Neuronal stem cell (in vitro differentiated cells): ENCODE results near the gene ALDH1L1.

Experiments used
- DNase-seq: peaks from one replicate; pipeline ENCODE4 v3.0.0-alpha.2; 2013; ENCODE audit warnings: low spot score
- H2AFZ ChIP-seq: one replicate; pipeline ENCODE4 v1.6.1; 2013; ENCODE audit warnings: mild to moderate bottlenecking, low read length, inconsistent platforms
- H2AK5ac ChIP-seq: 2 replicates; pipeline ENCODE4 v1.6.1; 2013; ENCODE audit warnings: low read depth, mild to moderate bottlenecking, inconsistent platforms, low read length, moderate library complexity, mixed read lengths
- H2BK120ac ChIP-seq: 2 replicates; pipeline ENCODE4 v1.6.1; 2013; ENCODE audit warnings: low read depth, mild to moderate bottlenecking, inconsistent platforms, low read length, moderate library complexity, mixed read lengths
- H2BK12ac ChIP-seq: one replicate; pipeline ENCODE4 v1.6.1; 2013; ENCODE audit warnings: low read length, inconsistent platforms
- H2BK15ac ChIP-seq: 2 replicates; pipeline ENCODE4 v1.6.1; 2013; ENCODE audit warnings: mild to moderate bottlenecking, low read length, inconsistent platforms, mixed read lengths
- H2BK5ac ChIP-seq: one replicate; pipeline ENCODE4 v1.6.1; 2013; ENCODE audit warnings: inconsistent platforms, mild to moderate bottlenecking, low read length, moderate library complexity
- H3K14ac ChIP-seq: one replicate; pipeline ENCODE4 v1.6.1; 2013; ENCODE audit warnings: low read length, inconsistent platforms
- H3K18ac ChIP-seq: 2 replicates; pipeline ENCODE4 v1.6.1; 2013; ENCODE audit warnings: low read length, inconsistent platforms
- H3K23ac ChIP-seq: 2 replicates; pipeline ENCODE4 v1.6.1; 2013; ENCODE audit warnings: low read depth, mild to moderate bottlenecking, mixed read lengths, low read length, inconsistent platforms; ENCODE audit not compliant: poor library complexity
- H3K27ac ChIP-seq: replicated peaks from 3 replicates; pipeline ENCODE4 v1.5.1; 2013; ENCODE audit warnings: low read length, inconsistent platforms
- H3K27me3 ChIP-seq, 3 experiments: 2 replicates each; pipeline ENCODE4 v1.6.1; 2013; ENCODE audit warnings: low read length in 3 of 3, mild to moderate bottlenecking in 2 of 3, inconsistent platforms in 1 of 3, low read depth in 1 of 3, mixed read lengths in 1 of 3, moderate library complexity in 1 of 3; ENCODE audit not compliant: control insufficient read depth in 3 of 3, insufficient read depth in 3 of 3
- H3K36me3 ChIP-seq, 2 donors: replicated peaks in 1 of 2; 2 replicates each; pipeline ENCODE4 v1.6.1; 2013; ENCODE audit warnings: low read length in 2 of 2; ENCODE audit not compliant: control insufficient read depth in 2 of 2, insufficient read depth in 2 of 2
- H3K4ac ChIP-seq: 2 replicates; pipeline ENCODE4 v1.6.1; 2013; ENCODE audit warnings: inconsistent platforms, mild to moderate bottlenecking, low read length, moderate library complexity
- H3K4me1 ChIP-seq, 2 donors: 1 replicate in 1 of 2; 2 replicates in 1 of 2; pipeline ENCODE4 v1.6.1; 2013; ENCODE audit warnings: low read length in 2 of 2, low read depth in 1 of 2; ENCODE audit not compliant: control insufficient read depth in 2 of 2, insufficient read depth in 1 of 2
- H3K4me2 ChIP-seq: one replicate; pipeline ENCODE4 v1.6.1; 2013; ENCODE audit warnings: mild to moderate bottlenecking, low read length, inconsistent platforms; ENCODE audit not compliant: insufficient read depth, poor library complexity, severe bottlenecking
- H3K4me3 ChIP-seq, 2 donors: 2 replicates each; pipeline ENCODE4 v1.5.1; 2013; ENCODE audit warnings: low read length in 2 of 2, mild to moderate bottlenecking in 2 of 2, inconsistent platforms in 1 of 2, moderate library complexity in 1 of 2
- H3K79me1 ChIP-seq: one replicate; pipeline ENCODE4 v1.6.1; 2013; ENCODE audit warnings: low read depth, mild to moderate bottlenecking, inconsistent platforms, low read length, moderate library complexity
- H3K9ac ChIP-seq: one replicate; pipeline ENCODE4 v1.6.1; 2013; ENCODE audit warnings: mild to moderate bottlenecking, low read depth, low read length, inconsistent platforms; ENCODE audit not compliant: poor library complexity
- H3K9me3 ChIP-seq, 2 donors: replicated peaks in 1 of 2; 2 replicates each; pipeline versions ENCODE3 to v1.6.1; 2013; ENCODE audit warnings: low read length in 2 of 2, mild to moderate bottlenecking in 2 of 2, inconsistent platforms in 1 of 2, low read depth in 1 of 2, mixed read lengths in 1 of 2, moderate library complexity in 1 of 2; ENCODE audit not compliant: control insufficient read depth in 2 of 2, insufficient read depth in 1 of 2
- H4K8ac ChIP-seq: one replicate; pipeline ENCODE4 v1.6.1; 2013; ENCODE audit warnings: low read depth, mild to moderate bottlenecking, inconsistent platforms, low read length, moderate library complexity
- H4K91ac ChIP-seq: one replicate; pipeline ENCODE4 v1.6.1; 2013; ENCODE audit warnings: low read length, low read depth, mild to moderate bottlenecking, inconsistent platforms; ENCODE audit not compliant: poor library complexity
- WGBS, 2 donors: extraction: QIAGEN DNeasy Blood & Tissue Kit; methylation state at CpG; one replicate each; pipeline ENCODE4 v1.1.7; 2013; ENCODE audit warnings: missing lambda C conversion rate in 2 of 2, mixed read lengths in 1 of 2; ENCODE audit not compliant: insufficient read length in 2 of 2, insufficient replicate concordance in 1 of 2; ENCODE audit errors: extremely low coverage in 2 of 2; 5-methylcytosine and 5-hydroxymethylcytosine counted together

Gene ALDH1L1

GRCh38 chr3:126155280-126155640 is 25.1 kb downstream of the ALDH1L1 start:
- no CpG with 5 or more reads among the region's 2 CpGs for WGBS, 2 donors

GRCh38 chr3:126154391-126155279 is 25.8 kb downstream of the ALDH1L1 start:
- Histone ChIP-seq H3K4ac (no peak overlapping the region), H3K27ac (no peak overlapping the region), H3K4me1 (peaks cover 0 to 5% of the 10 kb centered on the region in 2 donors), H3K4me2 (no peak overlapping the region), H4K91ac (no peak overlapping the region), H3K18ac (peak overlapping the region; percentile 21), H3K9ac (no peak overlapping the region), H3K4me3 (no peak overlapping the region), H3K36me3 (no peaks in the 10 kb centered on the region), H2BK15ac (peak overlapping the region; percentile 44), H3K79me1 (no peaks in the 10 kb centered on the region), H4K8ac (no peak overlapping the region), H3K23ac (no peak overlapping the region), H2AFZ (no peak overlapping the region), H2BK12ac (no peak overlapping the region), H2BK120ac (no peak overlapping the region), H3K27me3 (peaks cover 0 to 8% (median 0%) of the 10 kb centered on the region in 3 experiments), H3K14ac (no peak overlapping the region), H3K9me3 (no peaks in the 10 kb centered on the region), H2BK5ac (no peak overlapping the region), H2AK5ac (peak overlapping the region; percentile 51)
- no peak for DNase-seq
- WGBS, 2 donors = no CpG with 5 or more reads among the region's 13 CpGs

More at GRCh38 chr3:126155280-126155640, 25.1 kb downstream of the ALDH1L1 start:
- DNase-seq = no peak
- Histone ChIP-seq H3K36me3 (no peaks in the 10 kb centered on the region), H2AFZ (no peak overlapping the region), H3K4me2 (no peak overlapping the region), H3K23ac (no peak overlapping the region), H3K27ac (no peak overlapping the region), H2BK12ac (no peak overlapping the region), H2BK120ac (no peak overlapping the region), H3K9me3 (no peaks in the 10 kb centered on the region), H3K4ac (no peak overlapping the region), H3K27me3 (peaks cover 0 to 8% (median 0%) of the 10 kb centered on the region in 3 experiments), H2BK15ac (peak overlapping the region; percentile 44), H3K4me3 (no peak overlapping the region), H4K91ac (no peak overlapping the region), H2BK5ac (no peak overlapping the region), H3K9ac (no peak overlapping the region), H2AK5ac (peak overlapping the region; percentile 51), H3K4me1 (peaks cover 0 to 5% of the 10 kb centered on the region in 2 donors), H3K14ac (no peak overlapping the region), H4K8ac (no peak overlapping the region), H3K79me1 (no peaks in the 10 kb centered on the region), H3K18ac (peak overlapping the region; percentile 21)

GRCh38 chr3:126153695-126154360 is 26.6 kb downstream of the ALDH1L1 start:
- whole genome bisulfite sequencing, 2 donors = no CpG with 5 or more reads among the region's 8 CpGs
- no peak for DNase-seq

More at GRCh38 chr3:126153695-126154360, 26.6 kb downstream of the ALDH1L1 start:
- H3K79me1 ChIP-seq = no peaks in the 10 kb centered on the region
- no peak overlapping the region for H4K91ac ChIP-seq
- no peaks in the 10 kb centered on the region for H3K36me3 ChIP-seq
- H3K9me3 ChIP-seq = no peaks in the 10 kb centered on the region
- H3K23ac ChIP-seq = no peak overlapping the region
- H2AK5ac ChIP-seq = no peak overlapping the region
- peak overlapping the region; percentile 8 for H3K18ac ChIP-seq
- H3K4me1 ChIP-seq = peaks cover 0 to 4% of the 10 kb centered on the region in 2 donors
- H2AFZ ChIP-seq = no peak overlapping the region
- no peak overlapping the region for H3K4ac ChIP-seq
- H4K8ac ChIP-seq = no peak overlapping the region
- H3K4me3 ChIP-seq = no peak overlapping the region
- H2BK5ac ChIP-seq = no peak overlapping the region
- no peak overlapping the region for H3K27ac ChIP-seq
- H3K9ac ChIP-seq = no peak overlapping the region
- no peak overlapping the region for H2BK12ac ChIP-seq
- H3K27me3 ChIP-seq = peaks cover 0 to 8% (median 0%) of the 10 kb centered on the region in 3 experiments
- H2BK15ac ChIP-seq = no peak overlapping the region
- no peak overlapping the region for H3K14ac ChIP-seq
- no peak overlapping the region for H3K4me2 ChIP-seq
- no peak overlapping the region for H2BK120ac ChIP-seq
